Breast epithelium (tissue), 4 donors: ENCODE data around the gene PTPRN2. TPM values are rescaled to one million over a fixed set of nuclear protein-coding genes. Genes with fewer than 3 reads are reported as not detected.
"Not testable (repeated sequence)": the region's sequence is repeated elsewhere in the genome, so short reads cannot be mapped to it uniquely, and the experiment has no call there.

Experiments
- DNase-seq, 2 donors: peaks; one replicate each; pipeline ENCODE4 v3.0.0-alpha.2; 2019; ENCODE audit warnings: low spot score in 2 of 2
- H3K27ac ChIP-seq, 2 donors: fragments of 200-600 bp; sonication (generic) in 1 of 2; one replicate each; pipeline ENCODE4 v1.5.1; 2016 to 2019; ENCODE audit warnings: mild to moderate bottlenecking in 1 of 2
- H3K27me3 ChIP-seq, 2 donors: fragments of 200-600 bp; sonication (generic) in 1 of 2; one replicate each; pipeline versions ENCODE4 v1.5.1 to v1.6.0; 2017 to 2019; ENCODE audit warnings: control low read depth in 1 of 2, mild to moderate bottlenecking in 1 of 2
- H3K36me3 ChIP-seq: fragments of 200-600 bp; one replicate; pipeline ENCODE4 v1.5.1; 2019
- H3K4me1 ChIP-seq, 2 donors: fragments of 200-600 bp; sonication (generic); one replicate each; pipeline ENCODE4 v1.5.1; 2016 to 2019; ENCODE audit warnings: control low read depth in 1 of 2
- H3K4me3 ChIP-seq, 3 donors: fragments of 200-600 bp; sonication (generic); 1 replicate in 2 of 3; 2 replicates in 1 of 3; pipeline ENCODE4 v1.5.1; 2016 to 2019; ENCODE audit warnings: mild to moderate bottlenecking in 3 of 3, moderate library complexity in 2 of 3
- H3K9me3 ChIP-seq, 2 donors: fragments of 200-600 bp; sonication (generic) in 1 of 2; one replicate each; pipeline ENCODE4 v1.5.1; 2016 to 2019; ENCODE audit warnings: control low read depth in 1 of 2
- CTCF ChIP-seq, 3 donors: fragments of 450-650 bp; IDR thresholded peaks; one replicate each; pipeline ENCODE4 v1.5.1; 2016 to 2017; ENCODE audit warnings: antibody characterized with exemption in 3 of 3, mild to moderate bottlenecking in 3 of 3, moderate library complexity in 3 of 3
- POLR2A ChIP-seq: fragments of 450-650 bp; IDR thresholded peaks from one replicate; pipeline ENCODE4 v1.6.1; 2016; ENCODE audit warnings: antibody characterized with exemption, mild to moderate bottlenecking, moderate library complexity
- POLR2AphosphoS5 ChIP-seq, 3 donors: sonication (generic); formaldehyde crosslinking; IDR thresholded peaks; one replicate each; pipeline ENCODE4 v1.6.1; 2017; ENCODE audit warnings: antibody characterized with exemption in 3 of 3
- intact Hi-C: fragments of 100-400 bp; cut with DNase I; formaldehyde crosslinking; loops from one replicate; pipeline ENCODE4 v1.15.1; 2023; ENCODE audit warnings: low total_unique reads
- total RNA-seq, 3 donors: library from RNA; depleted of rRNA; stranded (reverse); fragments of >200 nt; gene quantifications; one replicate each; pipeline ENCODE4 v1.1.0, GENCODE V29; 2016

Gene PTPRN2
- total RNA-seq, 3 donors from 2014 or later, result 1.6 to 2.2 (median 2.2) TPM

DNA sequence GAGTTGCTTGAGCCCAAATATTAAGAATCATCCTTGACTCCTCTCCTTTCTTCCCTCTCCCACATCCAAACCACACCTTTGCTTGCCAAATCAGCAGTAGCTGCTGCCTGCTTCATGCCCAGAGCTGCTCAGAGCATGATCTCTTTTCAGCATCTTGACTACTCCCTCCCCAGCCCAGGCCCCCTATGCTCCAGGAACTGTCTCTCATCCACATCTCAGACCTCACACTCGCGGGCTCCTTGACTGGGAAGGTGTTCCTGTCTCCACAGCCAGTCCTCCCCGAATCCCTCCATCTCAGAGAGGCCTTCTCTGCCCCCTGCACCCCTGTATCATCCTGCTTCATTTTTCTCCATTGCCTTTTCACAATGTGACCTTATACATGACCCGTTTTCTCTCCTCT is 1093.8 kb downstream of the PTPRN2 start:
- intact Hi-C loops, result no loop called here
- peaks cover 6 to 17% of the 10 kb centered on the region in 2 donors for H3K9me3 ChIP-seq
- H3K4me3 ChIP-seq, result no peak overlapping the region
- no peaks in the 10 kb centered on the region for H3K36me3 ChIP-seq
- TF ChIP-seq CTCF (IDR thresholded peaks at IDR 0.05) (no peak), POLR2A (no peak), POLR2AphosphoS5 (IDR thresholded peaks at IDR 0.05) (no peak)
- H3K27ac ChIP-seq, result no peak overlapping the region
- no peaks in the 10 kb centered on the region for H3K4me1 ChIP-seq
- peaks cover 0 to 11% of the 10 kb centered on the region in 2 donors for H3K27me3 ChIP-seq
- peak in 1 of 2 donors; percentile 7 for DNase-seq

GRCh38 chr7:157493017-157493416 is 1094.6 kb downstream of the PTPRN2 start:
- H3K4me1 ChIP-seq, result no peaks in the 10 kb centered on the region
- peaks cover 6 to 17% of the 10 kb centered on the region in 2 donors for H3K9me3 ChIP-seq
- H3K27me3 ChIP-seq, result peaks cover 0 to 11% of the 10 kb centered on the region in 2 donors
- no peaks in the 10 kb centered on the region for H3K36me3 ChIP-seq
- intact Hi-C loops, result no loop called here
- TF ChIP-seq POLR2AphosphoS5 (IDR thresholded peaks at IDR 0.05) (no peak), POLR2A (no peak), CTCF (IDR thresholded peaks at IDR 0.05) (no peak)
- no peak overlapping the region for H3K27ac ChIP-seq
- H3K4me3 ChIP-seq, result no peak overlapping the region
- peak in 1 of 2 donors; percentile 4 for DNase-seq

GRCh38 chr7:157490465-157490912 is 1097.1 kb downstream of the PTPRN2 start:
- intact Hi-C loops, result no loop called here
- DNase-seq, result no peak
- H3K27ac ChIP-seq, result no peak overlapping the region

DNA sequence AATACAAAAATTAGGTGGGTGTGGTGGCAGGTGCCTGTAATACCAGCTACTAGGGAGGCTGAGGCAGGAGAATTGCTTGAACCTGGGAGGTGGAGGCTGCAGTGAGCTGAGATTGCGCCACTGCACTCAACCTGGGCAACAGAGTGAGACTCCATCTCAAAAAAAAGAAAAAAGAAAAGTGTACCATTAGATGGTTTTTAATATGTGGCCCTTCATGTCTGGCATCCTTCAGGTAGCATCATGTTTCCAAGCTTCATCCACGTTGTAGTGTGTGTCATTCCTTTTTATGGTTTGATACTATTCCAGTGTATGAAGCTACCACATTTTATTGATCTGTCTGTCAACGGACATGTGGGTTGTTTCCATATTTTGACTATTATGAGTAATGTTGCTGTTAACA is 1097.8 kb downstream of the PTPRN2 start:
- intact Hi-C loops, result not testable (repeated sequence)

More at GRCh38 chr7:157490465-157490912, 1097.1 kb downstream of the PTPRN2 start:
- no peak for TF ChIP-seq POLR2AphosphoS5 (IDR thresholded peaks at IDR 0.05)
- no peak for TF ChIP-seq CTCF (IDR thresholded peaks at IDR 0.05)
- TF ChIP-seq POLR2A, result no peak
- H3K36me3 ChIP-seq, result no peaks in the 10 kb centered on the region
- no peak overlapping the region for H3K4me3 ChIP-seq
- no peaks in the 10 kb centered on the region for H3K4me1 ChIP-seq
- peaks cover 0 to 6% of the 10 kb centered on the region in 2 donors for H3K27me3 ChIP-seq
- peaks cover 6 to 17% of the 10 kb centered on the region in 2 donors for H3K9me3 ChIP-seq

More for the DNA sequence above, 1097.8 kb downstream of the PTPRN2 start:
- H3K27ac ChIP-seq, H3K4me1 ChIP-seq, H3K4me3 ChIP-seq, DNase-seq, H3K36me3 ChIP-seq: not testable (repeated sequence)
- Histone ChIP-seq H3K27me3 (peaks cover 0 to 12% of the 10 kb centered on the region in 2 donors), H3K9me3 (peaks cover 6 to 17% of the 10 kb centered on the region in 2 donors)

Other genes with a start within 250 kb of the PTPRN2 start
- 10 to 100 TPM in 2 of 3 donors, 1 to 10 TPM in 1; 9.8 to 12.5 (median 10.4) TPM for gene NCAPG2, start 117.0 kb upstream of the PTPRN2 start, total RNA-seq
- gene ESYT2, start 241.7 kb upstream of the PTPRN2 start, total RNA-seq, result 100 to 1,000 TPM in 2 of 3 donors, 10 to 100 TPM in 1; 97.3 to 155 (median 115) TPM